ENCODE data around the gene IL1RN. TPM values are rescaled to one million over a fixed set of nuclear protein-coding genes. Genes with fewer than 3 reads are reported as not detected.

Gene IL1RN
- polyA plus RNA-seq, 1 donor from 2014 or later = not detected

DNA sequence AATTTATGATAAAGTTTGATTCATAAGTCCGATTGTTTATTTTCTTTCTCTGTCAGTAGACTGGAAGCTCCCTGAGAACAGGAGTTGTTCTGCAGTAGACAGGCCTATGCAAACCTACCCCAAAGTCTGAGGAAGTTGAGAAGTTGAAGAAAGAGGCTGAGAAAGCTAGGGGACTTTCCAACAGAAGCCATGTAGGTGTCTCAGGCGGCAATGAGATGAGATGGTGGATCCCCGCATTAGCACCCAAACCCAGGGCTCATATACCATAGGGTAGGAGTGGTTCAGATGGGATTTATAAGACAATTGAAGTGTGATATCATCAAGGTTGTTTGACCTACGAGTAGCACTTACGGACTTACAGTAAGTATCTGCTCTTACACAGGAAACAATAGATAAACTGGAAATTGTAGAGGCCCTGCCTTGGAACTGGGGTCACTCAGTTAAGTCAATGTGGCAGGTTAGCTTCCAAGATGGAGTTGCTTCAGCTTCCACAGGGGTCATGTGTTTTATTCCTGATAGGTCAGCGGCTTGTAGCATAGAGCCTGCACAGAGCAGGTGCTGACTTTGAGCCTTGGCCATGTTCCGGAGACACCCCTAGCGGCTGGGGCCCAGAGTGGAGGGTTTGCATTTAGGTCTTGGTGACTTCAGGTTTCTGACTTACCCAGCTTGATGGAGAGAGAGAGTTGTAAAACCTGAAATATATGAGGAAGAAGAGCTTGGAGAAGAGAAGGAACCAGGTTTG is 44.1 kb downstream of the IL1RN start:
- Histone ChIP-seq H3K79me2 (replicated peaks; ENCODE audit: insufficient read depth, low read length) (no peaks in the 10 kb centered on the region), H3K9me2 (ENCODE audit: insufficient read depth, low read length) (no peaks in the 10 kb centered on the region), H2AFZ (ENCODE audit: low read depth, low read length) (no peak overlapping the region), H3K4me3 (ENCODE audit: low read length) (no peak overlapping the region), H3K4me2 (ENCODE audit: low read length) (no peak overlapping the region), H3F3A (ENCODE audit: insufficient read depth, low read length, poor library complexity, severe bottlenecking) (no peaks in the 10 kb centered on the region), H3K9me3 (ENCODE audit: low read length) (no peaks in the 10 kb centered on the region), H3K27ac (ENCODE audit: low read length) (no peak overlapping the region), H3K36me3 (ENCODE audit: insufficient read depth, low read length) (no peaks in the 10 kb centered on the region), H3K27me3 (ENCODE audit: insufficient read depth, low read depth, low read length) (no peaks in the 10 kb centered on the region), H3K9ac (ENCODE audit: low read length) (no peak overlapping the region), H4K20me1 (ENCODE audit: insufficient read depth) (no peaks in the 10 kb centered on the region)
- TF ChIP-seq, protein P1, sequence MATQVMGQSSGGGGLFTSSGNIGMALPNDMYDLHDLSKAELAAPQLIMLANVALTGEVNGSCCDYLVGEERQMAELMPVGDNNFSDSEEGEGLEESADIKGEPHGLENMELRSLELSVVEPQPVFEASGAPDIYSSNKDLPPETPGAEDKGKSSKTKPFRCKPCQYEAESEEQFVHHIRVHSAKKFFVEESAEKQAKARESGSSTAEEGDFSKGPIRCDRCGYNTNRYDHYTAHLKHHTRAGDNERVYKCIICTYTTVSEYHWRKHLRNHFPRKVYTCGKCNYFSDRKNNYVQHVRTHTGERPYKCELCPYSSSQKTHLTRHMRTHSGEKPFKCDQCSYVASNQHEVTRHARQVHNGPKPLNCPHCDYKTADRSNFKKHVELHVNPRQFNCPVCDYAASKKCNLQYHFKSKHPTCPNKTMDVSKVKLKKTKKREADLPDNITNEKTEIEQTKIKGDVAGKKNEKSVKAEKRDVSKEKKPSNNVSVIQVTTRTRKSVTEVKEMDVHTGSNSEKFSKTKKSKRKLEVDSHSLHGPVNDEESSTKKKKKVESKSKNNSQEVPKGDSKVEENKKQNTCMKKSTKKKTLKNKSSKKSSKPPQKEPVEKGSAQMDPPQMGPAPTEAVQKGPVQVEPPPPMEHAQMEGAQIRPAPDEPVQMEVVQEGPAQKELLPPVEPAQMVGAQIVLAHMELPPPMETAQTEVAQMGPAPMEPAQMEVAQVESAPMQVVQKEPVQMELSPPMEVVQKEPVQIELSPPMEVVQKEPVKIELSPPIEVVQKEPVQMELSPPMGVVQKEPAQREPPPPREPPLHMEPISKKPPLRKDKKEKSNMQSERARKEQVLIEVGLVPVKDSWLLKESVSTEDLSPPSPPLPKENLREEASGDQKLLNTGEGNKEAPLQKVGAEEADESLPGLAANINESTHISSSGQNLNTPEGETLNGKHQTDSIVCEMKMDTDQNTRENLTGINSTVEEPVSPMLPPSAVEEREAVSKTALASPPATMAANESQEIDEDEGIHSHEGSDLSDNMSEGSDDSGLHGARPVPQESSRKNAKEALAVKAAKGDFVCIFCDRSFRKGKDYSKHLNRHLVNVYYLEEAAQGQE (IDR thresholded peaks at IDR 0.05; ENCODE audit: borderline replicate concordance) = no peak
- TF ChIP-seq SMC3 (conservative IDR thresholded peaks at IDR 0.05; ENCODE audit: poor library complexity) = no peak
- no peak for TF ChIP-seq MXI1 (conservative IDR thresholded peaks at IDR 0.05; ENCODE audit: poor library complexity, severe bottlenecking)

DNA sequence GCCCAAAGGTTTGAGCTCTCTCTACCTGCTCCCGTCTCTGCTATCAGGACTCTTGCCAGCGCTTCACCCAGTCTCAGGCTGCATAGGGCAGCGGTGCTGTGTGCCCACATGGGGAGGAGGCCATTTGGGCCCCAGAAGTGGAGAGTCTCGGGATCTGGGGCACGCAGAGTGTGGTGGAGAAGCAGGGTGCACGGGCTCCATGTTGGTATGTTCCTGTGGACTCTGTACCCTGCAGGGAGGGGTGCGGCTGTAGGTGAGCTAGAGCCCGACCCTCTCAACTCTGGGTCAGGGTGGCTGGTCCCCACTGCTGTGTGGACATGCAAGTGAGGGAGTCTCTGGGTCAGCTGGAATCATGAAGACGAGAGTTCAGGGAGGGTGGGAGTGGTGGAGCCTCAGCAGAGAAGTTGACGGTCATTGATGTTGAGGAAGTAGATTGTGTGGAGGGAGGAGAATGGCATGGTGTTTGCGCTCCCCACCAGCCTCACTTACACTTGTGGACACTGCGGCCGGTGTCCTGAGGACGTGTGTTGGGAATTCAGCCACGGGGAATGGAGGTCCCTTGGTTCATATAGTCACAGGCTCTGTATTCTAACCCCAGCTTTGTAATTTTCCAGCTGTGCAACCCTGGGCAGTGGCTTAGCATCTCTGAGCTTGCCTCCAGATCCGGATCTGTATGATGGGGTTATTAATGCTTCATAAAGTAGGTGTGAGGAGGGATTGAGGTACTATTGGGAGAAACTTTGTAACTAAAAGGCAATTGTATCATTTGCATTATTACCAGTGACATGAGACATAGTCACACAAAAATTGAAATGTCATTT is 45.5 kb downstream of the IL1RN start:
- Histone ChIP-seq H3K27ac (ENCODE audit: low read length) (no peak overlapping the region), H3K9ac (ENCODE audit: low read length) (no peak overlapping the region), H2AFZ (ENCODE audit: low read depth, low read length) (no peak overlapping the region), H4K20me1 (ENCODE audit: insufficient read depth) (no peaks in the 10 kb centered on the region), H3K27me3 (ENCODE audit: insufficient read depth, low read depth, low read length) (no peaks in the 10 kb centered on the region), H3K4me3 (ENCODE audit: low read length) (no peak overlapping the region), H3K4me2 (ENCODE audit: low read length) (no peak overlapping the region), H3K9me2 (ENCODE audit: insufficient read depth, low read length) (no peaks in the 10 kb centered on the region), H3K36me3 (ENCODE audit: insufficient read depth, low read length) (no peaks in the 10 kb centered on the region), H3F3A (ENCODE audit: insufficient read depth, low read length, poor library complexity, severe bottlenecking) (no peaks in the 10 kb centered on the region), H3K79me2 (replicated peaks; ENCODE audit: insufficient read depth, low read length) (no peaks in the 10 kb centered on the region), H3K9me3 (ENCODE audit: low read length) (no peaks in the 10 kb centered on the region)
- no peak for TF ChIP-seq TAF1 (IDR thresholded peaks at IDR 0.05; ENCODE audit: low read depth)
- no peak for TF ChIP-seq RAD21 (conservative IDR thresholded peaks at IDR 0.05)
- TF ChIP-seq MXI1 (conservative IDR thresholded peaks at IDR 0.05; ENCODE audit: poor library complexity, severe bottlenecking) = no peak

DNA sequence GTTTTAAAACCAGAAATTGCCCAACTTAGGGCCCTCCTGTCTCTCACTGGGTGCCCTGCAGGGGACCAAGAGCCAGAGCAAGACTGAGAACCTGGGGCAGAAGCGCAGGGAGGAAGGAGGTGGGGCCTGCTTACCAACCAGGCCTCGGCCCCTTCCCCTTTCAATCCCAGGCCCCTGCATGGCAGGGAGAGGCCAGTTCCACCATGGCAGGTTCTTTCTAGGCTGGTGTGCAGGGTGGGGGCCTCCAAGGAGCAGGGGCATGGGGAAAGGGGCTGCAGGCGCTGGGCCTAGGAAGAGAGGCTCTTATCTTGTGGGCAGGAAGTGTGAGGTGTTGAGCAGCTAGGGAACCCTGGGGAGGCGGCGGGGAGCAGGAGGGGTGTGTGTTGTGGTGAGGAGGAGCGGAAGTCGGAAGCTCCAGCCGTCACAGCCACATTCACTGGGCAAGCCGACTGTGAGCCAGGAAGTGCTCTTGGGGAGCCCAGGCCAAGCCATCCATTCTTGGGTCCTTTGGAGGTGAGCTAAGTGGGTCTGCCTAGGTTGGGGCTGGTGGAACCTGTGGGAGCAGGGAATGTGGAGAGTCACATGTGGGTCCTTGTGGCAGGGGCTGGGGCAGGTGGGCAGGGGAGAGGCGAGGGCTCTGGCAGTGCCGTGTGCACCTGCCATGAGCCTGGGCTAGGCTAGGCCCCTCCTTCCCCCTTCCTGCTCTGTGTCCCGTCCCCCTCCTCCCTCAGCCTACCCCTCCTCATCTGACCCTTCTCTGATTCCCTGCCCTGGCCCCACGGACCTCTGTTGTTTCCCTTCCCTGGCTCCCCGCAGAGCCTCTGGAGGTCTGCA is 46.4 kb downstream of the IL1RN start, which contains the start of gene PSD4:
Gene PSD4, plus strand, starts transcription at position 430 of the 834 bp plus-strand sequence. CDS start 8,486 bp downstream, outside the sequence.
- Histone ChIP-seq H4K20me1 (ENCODE audit: insufficient read depth) (no peaks in the 10 kb centered on the region), H3K36me3 (ENCODE audit: insufficient read depth, low read length) (no peaks in the 10 kb centered on the region), H3F3A (ENCODE audit: insufficient read depth, low read length, poor library complexity, severe bottlenecking) (no peaks in the 10 kb centered on the region), H2AFZ (ENCODE audit: low read depth, low read length) (no peak within 1 kb of the TSS), H3K9ac (ENCODE audit: low read length) (no peak within 1 kb of the TSS), H3K9me3 (ENCODE audit: low read length) (no peaks in the 10 kb centered on the region), H3K4me2 (ENCODE audit: low read length) (no peak within 1 kb of the TSS), H3K79me2 (replicated peaks; ENCODE audit: insufficient read depth, low read length) (no peaks in the 10 kb centered on the region), H3K27me3 (ENCODE audit: insufficient read depth, low read depth, low read length) (no peaks in the 10 kb centered on the region), H3K4me3 (ENCODE audit: low read length) (no peak within 1 kb of the TSS), H3K9me2 (ENCODE audit: insufficient read depth, low read length) (no peaks in the 10 kb centered on the region), H3K27ac (ENCODE audit: low read length) (no peak within 1 kb of the TSS)
- no peak for TF ChIP-seq EP300 (conservative IDR thresholded peaks at IDR 0.05; ENCODE audit: poor library complexity, severe bottlenecking)
- TF ChIP-seq POLR2AphosphoS5 (IDR thresholded peaks at IDR 0.05) = no peak
- TF ChIP-seq RAD21 (conservative IDR thresholded peaks at IDR 0.05) = no peak
- no peak for TF ChIP-seq MXI1 (conservative IDR thresholded peaks at IDR 0.05; ENCODE audit: poor library complexity, severe bottlenecking)
- TF ChIP-seq, protein P1 (IDR thresholded peaks at IDR 0.05; ENCODE audit: borderline replicate concordance) = no peak
- no peak for TF ChIP-seq TAF1 (IDR thresholded peaks at IDR 0.05; ENCODE audit: low read depth)
- TF ChIP-seq SMC3 (conservative IDR thresholded peaks at IDR 0.05; ENCODE audit: poor library complexity) = no peak

Measured in neural cell (in vitro differentiated cells).